Dermis lymphatic vessel endothelial cell (primary cell): Measurements from ENCODE around the gene PSMD7. TPM values are rescaled to one million over a fixed set of nuclear protein-coding genes. Genes with fewer than 3 reads are reported as not detected.

Source experiments
- total RNA-seq: library from RNA; depleted of rRNA; stranded (reverse); fragments of >200 nt; gene quantifications from 2 replicates; pipeline ENCODE4 v1.2.1, GENCODE V29; 2014

Gene PSMD7
- 67.9 and 71.8 TPM in 2 replicates for total RNA-seq

DNA sequence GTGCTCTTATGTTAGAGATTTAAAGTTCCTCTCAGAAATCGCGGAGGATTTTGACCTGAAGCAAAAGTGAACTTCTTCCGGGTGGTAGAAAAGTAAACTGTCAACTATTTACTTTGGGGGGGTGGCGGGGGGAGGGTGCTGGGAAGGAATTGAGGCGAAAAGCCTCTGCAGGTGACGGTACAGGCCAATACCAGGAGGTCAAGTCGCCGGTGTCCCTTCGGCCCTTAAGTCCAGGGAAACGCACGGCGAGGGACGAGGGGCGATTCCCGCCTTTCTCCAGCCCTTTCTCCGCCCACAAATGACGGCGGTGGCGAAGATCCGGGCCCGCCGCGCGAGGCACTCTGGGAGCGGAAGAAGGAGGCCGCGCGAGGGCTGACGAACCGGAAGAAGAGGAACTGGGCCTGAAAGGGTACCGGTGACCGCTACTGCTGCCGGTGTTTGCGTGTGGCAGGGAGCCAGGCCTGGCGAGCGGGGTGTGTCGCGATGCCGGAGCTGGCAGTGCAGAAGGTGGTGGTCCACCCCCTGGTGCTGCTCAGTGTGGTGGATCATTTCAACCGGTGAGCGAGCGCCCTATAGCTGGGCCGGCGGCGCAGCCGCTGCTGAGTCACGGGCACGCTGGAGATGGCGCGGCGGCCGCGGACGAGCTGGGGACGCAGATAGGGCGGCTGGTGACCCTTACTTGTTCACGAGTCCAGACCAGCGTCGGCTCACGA lies at the start of gene PSMD7:
Gene PSMD7 (plus strand): TSS at position 383 of the 713 bp plus-strand sequence. CDS start 101 bp downstream, at position 484.

Other genes starting within 250 kb of the PSMD7 start
- gene NPIPB15, start 79.5 kb downstream of the PSMD7 start, total RNA-seq = 0.69 and 0.87 TPM in 2 replicates
- gene CLEC18B, start 124.7 kb downstream of the PSMD7 start, total RNA-seq = 0.26 TPM in 1 of 2 replicates, not detected in the other